Liver (tissue), 9 donors: Measurements from ENCODE around the gene SGCD. TPM values are rescaled to one million over a fixed set of nuclear protein-coding genes. Genes with fewer than 3 reads are reported as not detected.

Experiments
- DNase-seq: peaks from one replicate; pipeline ENCODE4 v3.0.0-alpha.2; 2017; ENCODE audit warnings: low spot score
- H3K27ac ChIP-seq, 2 donors: one replicate each; pipeline ENCODE4 v1.7.0; 2013; ENCODE audit warnings: inconsistent platforms in 2 of 2, low read length in 2 of 2, control low read depth in 1 of 2, low read depth in 1 of 2, mild to moderate bottlenecking in 1 of 2
- H3K27me3 ChIP-seq, 4 donors: one replicate each; pipeline versions ENCODE4 v1.6.1 to v1.7.0; 2013; ENCODE audit warnings: low read length in 3 of 4, inconsistent platforms in 1 of 4, mild to moderate bottlenecking in 1 of 4, moderate library complexity in 1 of 4; ENCODE audit not compliant: control insufficient read depth in 4 of 4, insufficient read depth in 4 of 4
- H3K36me3 ChIP-seq, 4 donors: one replicate each; pipeline versions ENCODE4 v1.6.1 to v1.7.0; 2013; ENCODE audit warnings: low read length in 3 of 4, mild to moderate bottlenecking in 3 of 4, low read depth in 1 of 4, moderate library complexity in 1 of 4; ENCODE audit not compliant: control insufficient read depth in 4 of 4, insufficient read depth in 3 of 4
- H3K4me1 ChIP-seq, 4 donors: one replicate each; pipeline versions ENCODE4 v1.6.1 to v1.7.0; 2013; ENCODE audit warnings: low read length in 3 of 4, mild to moderate bottlenecking in 3 of 4, moderate library complexity in 1 of 4; ENCODE audit not compliant: control insufficient read depth in 4 of 4, insufficient read depth in 4 of 4
- H3K4me3 ChIP-seq, 3 donors: one replicate each; pipeline versions ENCODE4 v1.6.1 to v1.7.0; 2013; ENCODE audit warnings: low read length in 3 of 3, control low read depth in 1 of 3, low read depth in 1 of 3, mild to moderate bottlenecking in 1 of 3
- H3K9ac ChIP-seq, 2 donors: one replicate each; pipeline ENCODE4 v1.7.0; 2013; ENCODE audit warnings: low read length in 2 of 2, mild to moderate bottlenecking in 2 of 2, moderate library complexity in 2 of 2, control low read depth in 1 of 2, low read depth in 1 of 2
- H3K9me3 ChIP-seq, 4 donors: one replicate each; pipeline versions ENCODE4 v1.6.1 to v1.7.0; 2013; ENCODE audit warnings: low read length in 3 of 4; ENCODE audit not compliant: control insufficient read depth in 4 of 4
- ATF3 ChIP-seq: IDR thresholded peaks from 2 replicates; pipeline ENCODE4 v1.6.1; 2016; ENCODE audit warnings: antibody characterized with exemption
- FOXA1 ChIP-seq: IDR thresholded peaks from 2 replicates; pipeline ENCODE4 v1.6.1; 2016; ENCODE audit warnings: antibody characterized with exemption
- FOXA2 ChIP-seq: IDR thresholded peaks from 2 replicates; pipeline ENCODE4 v1.6.1; 2016; ENCODE audit warnings: antibody characterized with exemption
- GABPA ChIP-seq, 2 donors: IDR thresholded peaks in 1 of 2; conservative IDR thresholded peaks in 1 of 2; 2 replicates each; pipeline ENCODE4 v1.6.1; 2016; ENCODE audit warnings: antibody characterized with exemption in 2 of 2, mild to moderate bottlenecking in 1 of 2, moderate library complexity in 1 of 2
- HNF4A ChIP-seq, 2 donors: conservative IDR thresholded peaks; 2 replicates each; pipeline ENCODE4 v1.6.1; 2016; ENCODE audit warnings: antibody characterized with exemption in 2 of 2, mild to moderate bottlenecking in 2 of 2
- HNF4G ChIP-seq: IDR thresholded peaks from 2 replicates; pipeline ENCODE4 v1.6.1; 2016; ENCODE audit warnings: antibody characterized with exemption
- JUND ChIP-seq, 2 donors: IDR thresholded peaks; 2 replicates each; pipeline ENCODE4 v1.6.1; 2016; ENCODE audit warnings: antibody characterized with exemption in 2 of 2
- NR2F2 ChIP-seq: IDR thresholded peaks from 2 replicates; pipeline ENCODE4 v1.6.1; 2016; ENCODE audit warnings: antibody characterized with exemption
- RAD21 ChIP-seq, 2 donors: IDR thresholded peaks; 2 replicates each; pipeline ENCODE4 v1.6.1; 2016; ENCODE audit warnings: antibody characterized with exemption in 2 of 2, mild to moderate bottlenecking in 2 of 2
- REST ChIP-seq: IDR thresholded peaks from 2 replicates; pipeline ENCODE4 v1.6.1; 2016; ENCODE audit warnings: antibody characterized with exemption, mild to moderate bottlenecking
- RXRA ChIP-seq, 2 donors: IDR thresholded peaks; 2 replicates each; pipeline ENCODE4 v1.6.1; 2017 to 2018; ENCODE audit warnings: antibody characterized with exemption in 2 of 2, mild to moderate bottlenecking in 1 of 2
- SP1 ChIP-seq: IDR thresholded peaks from 2 replicates; pipeline ENCODE4 v1.6.1; 2018; ENCODE audit warnings: antibody characterized with exemption, mild to moderate bottlenecking
- TAF1 ChIP-seq: conservative IDR thresholded peaks from 2 replicates; pipeline ENCODE4 v1.6.1; 2016; ENCODE audit warnings: antibody characterized with exemption, mild to moderate bottlenecking
- ZBTB33 ChIP-seq: IDR thresholded peaks from 2 replicates; pipeline ENCODE4 v1.6.1; 2016; ENCODE audit warnings: antibody characterized with exemption
- WGBS: extraction: QIAGEN DNeasy Blood & Tissue Kit; methylation state at CpG from one replicate; pipeline ENCODE4 v1.1.7; 2013; 5-methylcytosine and 5-hydroxymethylcytosine counted together
- polyA plus RNA-seq, 2 donors: library from polyadenylated mRNA; stranded (reverse) in 1 of 2; unstranded in 1 of 2; fragments of 200-250 nt in 1 of 2; fragments of >200 nt in 1 of 2; fragmentation: Nextera tagmentation in 1 of 2; extraction: Ambion mirVana in 1 of 2; gene quantifications; one replicate each; pipeline versions ENCODE4 v1.2.1 to v1.2.3, GENCODE V29; 2013 to 2015
- total RNA-seq, 2 donors: library from RNA; depleted of rRNA; stranded (reverse); fragments of >200 nt; gene quantifications; one replicate each; pipeline ENCODE4 v1.2.3, GENCODE V29; 2014
- TF ChIP-seq, protein P1 (sequence below): fragments of 150-350 bp; IDR thresholded peaks from 2 replicates; pipeline ENCODE4 v1.5.1; 2017; ENCODE audit warnings: improper control_type of control experiment, low read depth, low read length; ENCODE audit not compliant: missing input control
- TF ChIP-seq, protein P2 (sequence below): IDR thresholded peaks from 2 replicates; pipeline ENCODE4 v1.6.1; 2016; ENCODE audit warnings: antibody characterized with exemption
- donor health status: healthy.
- donor health status: healthy.
- donor health status: healthy.
- donor health status: healthy.
- donor health status: healthy.

The SGCD gene
- total RNA-seq (1 to 10 TPM; 1.4 to 1.7 TPM), polyA plus RNA-seq (under 1 TPM; 0.35 to 0.60 TPM)

DNA sequence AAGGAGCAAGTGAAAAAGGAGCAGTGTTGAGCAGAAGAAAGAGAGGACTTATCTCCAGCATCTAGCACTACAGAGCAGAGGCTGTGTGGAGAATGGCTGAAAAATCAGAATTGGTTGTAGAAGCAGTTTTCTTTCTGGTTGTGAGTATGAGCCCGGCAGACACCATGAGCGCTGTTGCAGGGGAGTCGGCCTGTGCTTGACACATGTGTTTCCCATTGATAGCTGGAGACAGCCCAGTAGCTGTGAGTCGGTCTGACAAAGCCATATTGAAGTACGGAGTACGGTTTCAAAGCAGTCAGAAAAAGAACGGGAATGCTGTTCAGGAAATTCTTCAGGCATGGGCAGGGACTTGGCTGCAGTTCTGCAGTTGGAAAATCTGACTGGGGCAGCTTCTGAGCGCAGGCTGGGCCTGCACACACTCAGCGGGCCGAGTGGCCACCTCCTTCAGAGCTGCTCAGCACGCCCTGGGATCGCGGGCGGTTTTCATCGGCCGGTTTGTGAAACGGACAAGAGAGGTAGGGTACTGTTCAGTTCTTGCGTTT is at the start of gene SGCD:
SGCD (plus strand) TSS at position 447 of the 542 bp plus-strand sequence.
- Histone ChIP-seq H3K4me3 (peak within 1 kb of the TSS in 2 of 3 donors; percentile 12 to 42), H3K4me1 (no peaks in the 10 kb centered on the region), H3K36me3 (no peaks in the 10 kb centered on the region), H3K27me3 (no peaks in the 10 kb centered on the region), H3K9me3 (no peaks in the 10 kb centered on the region), H3K9ac (no peak within 1 kb of the TSS), H3K27ac (peak within 1 kb of the TSS in 1 of 2 donors; percentile 10)
- 60% methylated on average over 18 of the region's 18 CpGs for WGBS
- no peak for DNase-seq
- TF ChIP-seq GABPA (IDR thresholded peaks at IDR 0.05 in 1 of 2, conservative IDR thresholded peaks at IDR 0.05 in 1 of 2) (no peak), RAD21 (IDR thresholded peaks at IDR 0.05) (peak in 1 of 2 donors; percentile 36)

DNA sequence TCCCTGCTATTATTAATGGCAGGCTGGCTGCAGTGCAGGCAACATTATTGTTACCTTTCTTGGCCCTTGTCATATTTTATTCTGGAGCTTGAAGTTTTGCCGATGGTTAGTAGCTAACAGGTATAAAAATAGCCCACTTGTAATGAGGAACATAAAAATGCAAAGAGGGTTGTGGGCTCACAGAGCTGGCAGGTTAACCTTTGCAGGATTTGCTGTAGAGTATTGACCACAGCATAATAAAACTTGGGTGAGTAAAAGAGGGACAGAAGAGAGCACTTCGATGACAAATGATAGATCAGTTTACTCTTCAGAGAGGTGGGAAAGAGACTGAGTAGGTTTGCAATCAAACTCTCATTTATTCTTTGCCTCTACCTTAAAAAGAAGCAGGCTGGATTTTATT is 49.7 kb upstream of the SGCD start:
- Histone ChIP-seq H3K9ac (no peak overlapping the region), H3K27me3 (no peaks in the 10 kb centered on the region), H3K4me3 (no peak overlapping the region), H3K36me3 (no peaks in the 10 kb centered on the region), H3K4me1 (no peaks in the 10 kb centered on the region), H3K9me3 (no peaks in the 10 kb centered on the region), H3K27ac (no peak overlapping the region)
- no peak for DNase-seq
- TF ChIP-seq HNF4A (conservative IDR thresholded peaks at IDR 0.05) = no peak
- WGBS = 83% methylated on average over 2 of the region's 2 CpGs

GRCh38 chr5:156295431-156295830 is 31.5 kb upstream of the SGCD start:
- DNase-seq = no peak
- H3K4me3 ChIP-seq = no peak overlapping the region
- H3K4me1 ChIP-seq = no peaks in the 10 kb centered on the region
- no peak overlapping the region for H3K9ac ChIP-seq
- H3K27ac ChIP-seq = no peak overlapping the region
- no peak for TF ChIP-seq RAD21 (IDR thresholded peaks at IDR 0.05)
- no peak for TF ChIP-seq JUND (IDR thresholded peaks at IDR 0.05)
- TF ChIP-seq HNF4G = no peak
- TF ChIP-seq FOXA2 = no peak
- TF ChIP-seq, protein P1, sequence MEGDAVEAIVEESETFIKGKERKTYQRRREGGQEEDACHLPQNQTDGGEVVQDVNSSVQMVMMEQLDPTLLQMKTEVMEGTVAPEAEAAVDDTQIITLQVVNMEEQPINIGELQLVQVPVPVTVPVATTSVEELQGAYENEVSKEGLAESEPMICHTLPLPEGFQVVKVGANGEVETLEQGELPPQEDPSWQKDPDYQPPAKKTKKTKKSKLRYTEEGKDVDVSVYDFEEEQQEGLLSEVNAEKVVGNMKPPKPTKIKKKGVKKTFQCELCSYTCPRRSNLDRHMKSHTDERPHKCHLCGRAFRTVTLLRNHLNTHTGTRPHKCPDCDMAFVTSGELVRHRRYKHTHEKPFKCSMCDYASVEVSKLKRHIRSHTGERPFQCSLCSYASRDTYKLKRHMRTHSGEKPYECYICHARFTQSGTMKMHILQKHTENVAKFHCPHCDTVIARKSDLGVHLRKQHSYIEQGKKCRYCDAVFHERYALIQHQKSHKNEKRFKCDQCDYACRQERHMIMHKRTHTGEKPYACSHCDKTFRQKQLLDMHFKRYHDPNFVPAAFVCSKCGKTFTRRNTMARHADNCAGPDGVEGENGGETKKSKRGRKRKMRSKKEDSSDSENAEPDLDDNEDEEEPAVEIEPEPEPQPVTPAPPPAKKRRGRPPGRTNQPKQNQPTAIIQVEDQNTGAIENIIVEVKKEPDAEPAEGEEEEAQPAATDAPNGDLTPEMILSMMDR = no peak
- TF ChIP-seq NR2F2 = no peak
- TF ChIP-seq GABPA (IDR thresholded peaks at IDR 0.05 in 1 of 2, conservative IDR thresholded peaks at IDR 0.05 in 1 of 2) = no peak
- no peak for TF ChIP-seq FOXA1
- TF ChIP-seq ZBTB33 = no peak
- TF ChIP-seq ATF3 = no peak
- TF ChIP-seq REST = no peak
- no peak for TF ChIP-seq TAF1
- TF ChIP-seq, protein P2, sequence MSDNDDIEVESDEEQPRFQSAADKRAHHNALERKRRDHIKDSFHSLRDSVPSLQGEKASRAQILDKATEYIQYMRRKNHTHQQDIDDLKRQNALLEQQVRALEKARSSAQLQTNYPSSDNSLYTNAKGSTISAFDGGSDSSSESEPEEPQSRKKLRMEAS = no peak
- no peak for TF ChIP-seq SP1
- TF ChIP-seq RXRA (IDR thresholded peaks at IDR 0.05) = no peak
- H3K9me3 ChIP-seq = no peaks in the 10 kb centered on the region
- H3K27me3 ChIP-seq = no peaks in the 10 kb centered on the region
- H3K36me3 ChIP-seq = no peaks in the 10 kb centered on the region
- WGBS = 84% methylated on average over 1 of the region's 1 CpG
